HepG2 (cell line): Measurements from ENCODE around the gene C14orf119.

Experiments used
- ELF3 ChIP-seq: IDR thresholded peaks from 2 replicates; pipeline ENCODE4 v1.6.1; 2016; ENCODE audit warnings: missing genetic modification reagents, missing compliant biosample characterization
- FOXK1 ChIP-seq: sonication (generic); formaldehyde crosslinking; IDR thresholded peaks from 2 replicates; pipeline ENCODE4 v1.4.0; 2020; ENCODE audit warnings: low read depth, missing genetic modification reagents, borderline replicate concordance
- HOXA7 ChIP-seq: sonication (generic); formaldehyde crosslinking; IDR thresholded peaks from 2 replicates; pipeline ENCODE4 v1.8.1; 2022; ENCODE audit warnings: mild to moderate bottlenecking, missing genetic modification reagents, moderate library complexity
- KDM5B ChIP-seq: sonication (generic); formaldehyde crosslinking; IDR thresholded peaks from 2 replicates; pipeline ENCODE4 v1.4.0; 2020; ENCODE audit warnings: missing genetic modification reagents, mild to moderate bottlenecking, borderline replicate concordance
- RFX5 ChIP-seq: IDR thresholded peaks from 2 replicates; pipeline ENCODE4 v1.6.1; 2011; ENCODE audit warnings: low read depth, low read length, improper control_type of control experiment
- RNF2 ChIP-seq: fragments of 450-650 bp; conservative IDR thresholded peaks from 2 replicates; pipeline ENCODE4 v1.6.1; 2016; ENCODE audit warnings: low read depth
- TCF7 ChIP-seq: sonication (generic); IDR thresholded peaks from 2 replicates; pipeline ENCODE4 v1.6.1; 2016; ENCODE audit warnings: antibody characterized with exemption, low read depth
- ZFP90 ChIP-seq: sonication (generic); formaldehyde crosslinking; IDR thresholded peaks from 2 replicates; pipeline ENCODE4 v1.8.0; 2022; ENCODE audit warnings: missing genetic modification reagents, mild to moderate bottlenecking, inconsistent platforms, borderline replicate concordance
- ZNF24 ChIP-seq: fragments of 450-650 bp; IDR thresholded peaks from 2 replicates; pipeline ENCODE4 v1.6.1; 2017; ENCODE audit warnings: antibody characterized with exemption, mild to moderate bottlenecking
- ZNF501 ChIP-seq: sonication (generic); formaldehyde crosslinking; IDR thresholded peaks from 2 replicates; pipeline ENCODE4 v1.5.1; 2020; ENCODE audit warnings: mild to moderate bottlenecking, moderate library complexity, missing genetic modification reagents
- ZNF550 ChIP-seq: sonication (generic); formaldehyde crosslinking; IDR thresholded peaks from 2 replicates; pipeline ENCODE4 v1.4.0; 2020; ENCODE audit warnings: mild to moderate bottlenecking, missing genetic modification reagents, borderline replicate concordance
- ZNF713 ChIP-seq: sonication (generic); formaldehyde crosslinking; IDR thresholded peaks from 2 replicates; pipeline ENCODE4 v1.4.0; 2020; ENCODE audit warnings: mild to moderate bottlenecking, missing genetic modification reagents
- TF ChIP-seq, protein P1 (sequence below): sonication (generic); formaldehyde crosslinking; IDR thresholded peaks from 2 replicates; pipeline ENCODE4 v1.5.0; 2020; ENCODE audit warnings: mild to moderate bottlenecking, missing genetic modification reagents, moderate library complexity
- TF ChIP-seq, protein P2 (sequence below): sonication (generic); formaldehyde crosslinking; IDR thresholded peaks from 2 replicates; pipeline ENCODE4 v1.4.0; 2020; ENCODE audit warnings: missing genetic modification reagents, mild to moderate bottlenecking, borderline replicate concordance

DNA sequence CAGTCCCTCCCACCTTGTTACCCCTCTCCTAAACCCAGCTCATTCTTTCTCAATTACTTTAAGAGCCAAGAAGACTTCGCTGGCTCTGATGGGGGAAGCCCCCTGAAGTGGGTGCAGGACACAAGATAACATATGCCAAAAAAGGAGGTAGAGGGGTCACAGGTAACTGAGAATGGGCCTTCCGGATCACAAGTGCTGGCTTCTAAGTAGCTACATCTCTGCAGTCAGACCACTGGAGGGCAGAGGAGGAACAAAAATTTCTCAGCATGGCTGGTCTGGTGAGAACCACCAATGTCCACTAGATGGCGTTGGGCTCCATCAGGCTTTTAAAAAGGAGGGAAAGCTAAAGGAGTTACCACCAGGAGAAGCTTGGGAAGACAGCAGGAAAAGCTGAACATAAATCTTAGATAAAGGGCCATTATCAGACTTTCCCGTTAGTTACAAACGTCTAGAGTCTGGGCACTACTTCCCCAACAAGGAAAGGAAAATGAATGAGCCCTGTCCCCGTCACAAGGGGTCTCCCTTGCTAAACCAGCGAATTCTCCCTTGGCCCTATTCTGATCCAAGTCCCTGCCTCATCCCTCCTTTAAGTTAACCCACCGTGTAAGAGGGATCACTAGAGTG is 26.4 kb upstream of the C14orf119 start:
- TF ChIP-seq FOXK1 (CRISPR knock-in tag) = peak; percentile 75; the same call in 1 of the 2 replicates
- TF ChIP-seq, protein P1, sequence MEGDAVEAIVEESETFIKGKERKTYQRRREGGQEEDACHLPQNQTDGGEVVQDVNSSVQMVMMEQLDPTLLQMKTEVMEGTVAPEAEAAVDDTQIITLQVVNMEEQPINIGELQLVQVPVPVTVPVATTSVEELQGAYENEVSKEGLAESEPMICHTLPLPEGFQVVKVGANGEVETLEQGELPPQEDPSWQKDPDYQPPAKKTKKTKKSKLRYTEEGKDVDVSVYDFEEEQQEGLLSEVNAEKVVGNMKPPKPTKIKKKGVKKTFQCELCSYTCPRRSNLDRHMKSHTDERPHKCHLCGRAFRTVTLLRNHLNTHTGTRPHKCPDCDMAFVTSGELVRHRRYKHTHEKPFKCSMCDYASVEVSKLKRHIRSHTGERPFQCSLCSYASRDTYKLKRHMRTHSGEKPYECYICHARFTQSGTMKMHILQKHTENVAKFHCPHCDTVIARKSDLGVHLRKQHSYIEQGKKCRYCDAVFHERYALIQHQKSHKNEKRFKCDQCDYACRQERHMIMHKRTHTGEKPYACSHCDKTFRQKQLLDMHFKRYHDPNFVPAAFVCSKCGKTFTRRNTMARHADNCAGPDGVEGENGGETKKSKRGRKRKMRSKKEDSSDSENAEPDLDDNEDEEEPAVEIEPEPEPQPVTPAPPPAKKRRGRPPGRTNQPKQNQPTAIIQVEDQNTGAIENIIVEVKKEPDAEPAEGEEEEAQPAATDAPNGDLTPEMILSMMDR (CRISPR knock-in tag) = peak; percentile 99
- peak; percentile 91 for TF ChIP-seq ELF3 (CRISPR knock-in tag)
- TF ChIP-seq ZFP90 (CRISPR knock-in tag) = peak; percentile 91; the same call in 1 of the 2 replicates
- TF ChIP-seq ZNF713 (CRISPR knock-in tag) = no peak
- TF ChIP-seq TCF7 = no peak
- no peak for TF ChIP-seq KDM5B (CRISPR knock-in tag)
- no peak for TF ChIP-seq RFX5
- no peak for TF ChIP-seq HOXA7
- 0 out of 2 replicates have a peak, but pooled peaks have one; percentile 48 for TF ChIP-seq ZNF550 (CRISPR knock-in tag)
- TF ChIP-seq RNF2 = peak; percentile 41; the same call in 1 of the 2 replicates
- TF ChIP-seq ZNF501 (CRISPR knock-in tag) = peak; percentile 58; the same call in 1 of the 2 replicates
- TF ChIP-seq, protein P2, sequence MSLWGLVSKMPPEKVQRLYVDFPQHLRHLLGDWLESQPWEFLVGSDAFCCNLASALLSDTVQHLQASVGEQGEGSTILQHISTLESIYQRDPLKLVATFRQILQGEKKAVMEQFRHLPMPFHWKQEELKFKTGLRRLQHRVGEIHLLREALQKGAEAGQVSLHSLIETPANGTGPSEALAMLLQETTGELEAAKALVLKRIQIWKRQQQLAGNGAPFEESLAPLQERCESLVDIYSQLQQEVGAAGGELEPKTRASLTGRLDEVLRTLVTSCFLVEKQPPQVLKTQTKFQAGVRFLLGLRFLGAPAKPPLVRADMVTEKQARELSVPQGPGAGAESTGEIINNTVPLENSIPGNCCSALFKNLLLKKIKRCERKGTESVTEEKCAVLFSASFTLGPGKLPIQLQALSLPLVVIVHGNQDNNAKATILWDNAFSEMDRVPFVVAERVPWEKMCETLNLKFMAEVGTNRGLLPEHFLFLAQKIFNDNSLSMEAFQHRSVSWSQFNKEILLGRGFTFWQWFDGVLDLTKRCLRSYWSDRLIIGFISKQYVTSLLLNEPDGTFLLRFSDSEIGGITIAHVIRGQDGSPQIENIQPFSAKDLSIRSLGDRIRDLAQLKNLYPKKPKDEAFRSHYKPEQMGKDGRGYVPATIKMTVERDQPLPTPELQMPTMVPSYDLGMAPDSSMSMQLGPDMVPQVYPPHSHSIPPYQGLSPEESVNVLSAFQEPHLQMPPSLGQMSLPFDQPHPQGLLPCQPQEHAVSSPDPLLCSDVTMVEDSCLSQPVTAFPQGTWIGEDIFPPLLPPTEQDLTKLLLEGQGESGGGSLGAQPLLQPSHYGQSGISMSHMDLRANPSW (CRISPR knock-in tag) = no peak
- TF ChIP-seq ZNF24 = no peak
